DMS53 treated with DMSO at 0.1 percent for 48 hours (cell line): Measurements from ENCODE around the gene FBLN2.

Source experiments
- DNase-seq: peaks from one replicate; lab custom pipeline; 2025; ENCODE audit not compliant: unreplicated experiment; lab: John Stamatoyannopoulos, UW

Gene FBLN2

DNA sequence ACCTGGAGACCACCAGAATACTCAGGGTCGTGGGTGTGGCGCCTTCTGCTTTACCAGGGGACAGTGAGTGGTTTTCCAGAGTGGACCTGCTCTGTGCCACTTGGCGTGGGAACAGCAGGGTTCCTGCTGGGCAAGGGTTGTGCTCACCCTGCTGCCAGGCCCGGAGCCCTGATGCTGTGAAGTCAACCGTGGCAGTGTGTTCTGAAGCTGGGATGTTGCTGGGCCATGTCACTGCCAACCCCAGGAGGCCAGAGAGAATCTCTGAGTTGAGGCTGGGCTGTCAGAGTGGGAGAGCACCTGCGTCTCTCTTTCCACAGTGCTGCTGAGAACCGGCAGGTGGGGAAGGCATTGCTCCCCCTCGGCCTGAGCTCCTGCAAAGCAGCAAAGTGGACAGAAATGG is 48.7 kb downstream of the FBLN2 start:
- no peak for DNase-seq

- no peak for DNase-seq
Measured at GRCh38 chr3:13598201-13598600, 49.3 kb downstream of the FBLN2 start.

GRCh38 chr3:13598926-13599886 is 50.3 kb downstream of the FBLN2 start:
- no peak for DNase-seq

GRCh38 chr3:13599887-13600450 is 51.0 kb downstream of the FBLN2 start:
- DNase-seq: no peak

- no peak for DNase-seq
Measured at GRCh38 chr3:13600950-13601691, 52.2 kb downstream of the FBLN2 start.

DNA sequence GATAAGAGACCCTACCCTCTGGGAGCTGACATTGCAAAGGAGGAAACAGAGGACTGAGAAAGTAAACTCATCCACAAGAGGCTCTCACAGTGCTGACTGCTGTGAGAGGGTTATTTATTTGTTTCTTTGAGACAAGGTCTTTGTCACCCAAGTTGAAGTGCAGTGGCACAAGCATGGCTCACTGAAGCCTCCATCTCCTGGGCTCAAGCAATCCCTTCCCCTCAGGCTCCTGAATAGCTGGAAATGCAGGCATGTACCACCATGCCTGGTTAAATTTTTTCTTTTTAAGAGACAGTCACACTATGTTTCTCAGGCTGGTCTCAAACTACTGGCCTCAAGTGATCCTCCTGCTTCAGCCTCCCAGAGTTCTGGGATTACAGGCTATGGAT is 52.8 kb downstream of the FBLN2 start:
- DNase-seq: no peak

DNA sequence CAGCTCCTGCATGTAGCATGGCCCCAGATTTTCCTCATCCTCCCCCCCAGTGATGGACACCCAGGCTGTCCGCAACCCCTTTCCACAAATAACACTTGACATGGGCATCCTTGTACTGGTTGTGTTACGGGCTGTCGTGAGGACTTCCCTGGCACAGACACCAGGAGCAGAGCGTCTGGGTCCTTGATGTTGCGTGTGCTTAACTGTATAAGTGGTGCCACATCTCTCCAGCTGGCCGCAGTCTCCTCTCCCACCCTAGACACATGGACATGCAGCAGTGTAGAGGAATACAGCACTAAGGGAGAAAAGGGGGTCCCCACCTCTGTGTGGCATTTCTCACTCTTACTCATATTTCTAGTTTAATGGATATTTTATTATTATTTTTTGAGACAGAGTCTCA is 56.6 kb downstream of the FBLN2 start:
- no peak for DNase-seq

DNA sequence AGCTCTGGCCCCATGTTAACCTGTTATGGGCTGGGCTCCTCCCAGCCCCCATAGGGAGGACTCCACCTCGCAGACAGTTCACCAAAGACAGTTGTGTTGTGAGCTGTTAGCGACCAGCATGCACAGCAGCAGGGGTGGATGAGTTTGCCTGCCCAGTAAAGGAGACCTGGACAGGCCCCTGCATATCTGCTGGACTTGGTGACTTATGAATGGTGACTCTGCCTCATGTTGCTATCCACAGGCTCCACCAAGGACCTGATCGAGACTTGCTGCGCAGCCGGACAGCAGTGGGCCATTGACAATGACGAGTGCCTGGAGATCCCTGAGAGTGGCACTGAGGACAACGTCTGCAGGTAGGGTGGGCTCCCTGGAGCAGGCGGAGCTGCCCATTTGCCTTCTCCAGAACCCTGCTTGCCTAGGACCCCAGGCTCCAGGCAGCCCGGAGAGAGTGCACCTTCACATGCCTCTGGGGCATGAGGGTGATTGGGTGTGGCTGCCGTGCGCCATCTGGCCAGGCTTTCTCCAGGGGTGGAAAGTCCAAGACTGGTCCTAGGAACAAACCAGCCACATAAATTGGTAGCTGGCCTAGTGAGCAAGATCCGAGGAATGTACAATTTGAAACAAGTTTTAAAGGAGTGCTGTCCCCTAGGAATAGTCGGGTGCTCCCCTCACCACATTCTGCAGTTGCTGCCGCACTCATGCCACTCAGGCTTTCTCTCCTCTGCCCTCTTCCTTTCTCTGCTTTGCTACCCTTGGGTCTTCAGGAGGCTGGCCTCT is 59.1 kb downstream of the FBLN2 start:
- no peak for DNase-seq

DNA sequence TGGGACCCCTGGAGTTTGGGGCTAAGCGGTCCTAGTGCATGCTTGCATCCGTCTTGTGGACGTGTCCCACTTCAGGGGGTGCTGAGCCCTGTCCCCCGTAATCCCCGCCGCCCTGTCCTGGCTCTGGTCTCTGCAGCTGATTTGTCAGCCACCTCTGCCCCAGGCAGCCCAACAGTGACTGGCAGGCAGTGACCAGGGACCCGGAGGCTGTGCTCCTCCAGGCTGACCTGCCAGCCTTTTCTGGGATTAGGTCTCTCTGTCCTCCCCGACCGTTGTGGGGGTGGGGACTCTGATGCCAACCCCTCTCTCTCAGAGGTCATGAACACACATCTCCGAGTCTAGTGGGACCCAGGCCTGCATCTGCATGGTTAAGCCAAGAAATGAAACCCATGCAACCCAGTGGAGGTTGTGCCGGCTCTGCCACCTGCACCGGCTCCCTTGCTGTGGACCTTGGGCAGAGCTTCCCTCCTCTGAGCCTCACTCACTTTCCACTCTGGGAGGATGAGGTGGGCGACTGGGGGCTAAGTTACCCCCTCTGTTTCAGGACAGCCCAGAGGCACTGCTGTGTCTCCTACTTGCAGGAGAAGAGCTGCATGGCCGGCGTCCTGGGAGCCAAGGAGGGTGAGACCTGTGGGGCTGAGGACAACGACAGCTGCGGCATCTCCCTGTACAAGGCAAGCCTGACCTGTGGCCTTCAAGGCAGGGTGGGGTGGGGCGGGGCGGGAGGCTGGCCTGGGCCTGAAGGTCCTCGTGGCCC is 60.2 kb downstream of the FBLN2 start:
- DNase-seq: no peak

GRCh38 chr3:13610006-13610570 is 61.2 kb downstream of the FBLN2 start:
- DNase-seq: no peak

DNA sequence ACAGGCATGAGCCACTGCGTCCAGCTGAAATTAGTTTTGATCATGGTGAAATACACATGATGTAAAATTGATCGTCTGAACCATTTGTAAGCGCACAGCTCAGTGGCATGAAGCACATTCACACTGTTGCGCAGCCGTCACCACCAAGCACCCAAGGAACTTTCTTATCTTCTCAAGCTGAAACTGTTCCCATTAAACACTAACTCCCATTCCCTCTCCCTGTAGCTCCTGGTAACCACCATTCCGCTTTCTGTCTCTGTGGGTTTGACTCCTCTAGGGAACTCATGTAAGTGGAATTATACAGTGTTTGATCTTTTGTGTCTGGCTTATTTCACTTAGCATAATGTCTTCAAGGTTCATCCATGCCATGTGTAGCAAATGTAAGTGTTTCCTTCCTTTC is 62.3 kb downstream of the FBLN2 start:
- no peak for DNase-seq

GRCh38 chr3:13612829-13613228 is 63.9 kb downstream of the FBLN2 start:
- DNase-seq: no peak

DNA sequence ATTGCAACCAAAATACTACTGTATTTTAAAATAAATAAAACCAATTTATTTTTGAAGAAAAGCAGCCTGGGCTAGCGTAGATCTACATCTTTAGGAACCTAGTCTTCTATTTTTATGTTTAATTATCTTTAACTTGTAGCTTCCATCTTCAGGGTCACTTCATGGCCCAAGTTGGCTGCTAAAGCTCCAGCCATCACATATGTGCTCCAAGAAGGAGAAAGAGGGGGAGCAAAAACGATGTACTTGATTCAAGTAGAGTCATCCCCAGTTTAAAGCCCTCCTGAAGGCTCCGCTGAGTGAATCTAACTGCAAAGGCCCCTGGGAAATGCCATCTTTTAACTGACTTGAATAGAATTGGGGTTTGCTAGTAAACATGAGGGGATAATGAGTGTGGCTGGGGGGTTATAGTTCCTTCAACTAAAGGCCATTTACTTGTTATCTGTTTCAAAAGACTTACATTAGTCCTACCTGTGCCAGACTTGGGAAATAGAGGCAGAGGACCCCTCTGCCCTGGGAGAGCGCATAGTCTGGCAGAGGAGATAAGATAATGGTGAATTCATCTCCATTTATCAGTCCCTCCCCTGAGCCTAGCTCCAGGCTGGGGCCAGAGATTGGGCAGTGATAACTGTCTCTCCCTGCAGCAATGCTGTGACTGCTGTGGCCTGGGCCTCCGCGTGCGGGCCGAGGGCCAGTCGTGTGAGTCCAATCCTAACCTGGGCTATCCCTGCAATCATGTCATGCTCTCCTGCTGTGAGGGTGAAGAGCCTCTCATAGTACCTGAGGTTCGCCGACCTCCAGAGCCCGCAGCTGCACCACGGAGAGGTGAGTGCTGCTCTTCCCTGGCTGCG is 64.6 kb downstream of the FBLN2 start:
- DNase-seq: no peak

- no peak for DNase-seq
Measured at GRCh38 chr3:13614607-13615006, 65.7 kb downstream of the FBLN2 start.

GRCh38 chr3:13615019-13615528 is 66.1 kb downstream of the FBLN2 start:
- no peak for DNase-seq

DNA sequence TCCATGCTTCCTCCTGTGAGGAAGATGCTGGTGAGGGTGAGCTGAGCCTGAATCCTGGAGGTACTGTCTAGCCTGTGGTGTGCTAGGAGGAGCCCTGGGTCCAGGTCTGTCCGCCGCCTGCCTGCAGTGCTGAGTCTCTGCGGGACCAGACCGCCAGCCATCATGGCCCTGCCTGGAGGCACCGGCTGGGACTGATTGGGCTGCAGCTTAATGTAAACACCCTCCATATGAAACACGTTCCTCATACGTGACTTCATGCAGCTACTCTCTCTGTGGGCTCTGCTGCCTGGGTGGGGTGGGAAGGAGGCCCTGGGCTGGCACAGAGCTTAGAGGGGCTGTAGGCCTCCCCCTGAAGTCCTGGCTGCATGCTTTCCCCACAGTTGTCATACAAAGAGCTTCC is 67.4 kb downstream of the FBLN2 start:
- DNase-seq: no peak

DNA sequence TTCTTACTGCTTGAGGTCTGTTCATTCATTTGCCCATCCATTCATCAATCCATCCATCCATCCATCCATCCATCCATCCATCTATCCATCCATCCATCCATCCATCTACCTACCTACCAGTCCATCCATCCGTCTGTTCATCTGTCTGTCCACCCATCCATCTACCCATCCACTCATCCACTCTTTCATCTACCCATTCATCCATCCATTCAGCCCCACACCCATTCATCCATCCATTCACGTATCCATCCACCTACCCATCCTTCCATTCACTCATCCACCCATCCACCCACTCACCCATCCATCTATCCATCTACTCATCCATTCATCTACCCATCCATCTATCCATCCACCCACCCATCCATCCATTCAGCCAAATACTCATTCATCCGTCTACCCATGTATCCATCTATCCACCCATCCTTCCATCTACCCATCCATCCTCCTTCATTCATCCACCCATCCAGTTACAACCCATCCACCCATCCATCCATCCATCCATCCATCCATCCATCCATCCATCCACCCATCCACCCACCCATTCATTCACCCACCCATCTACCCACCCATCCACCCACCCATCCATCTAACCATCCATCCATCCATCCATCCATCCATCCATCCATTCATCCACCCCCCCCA is 68.3 kb downstream of the FBLN2 start:
- DNase-seq: no peak

DNA sequence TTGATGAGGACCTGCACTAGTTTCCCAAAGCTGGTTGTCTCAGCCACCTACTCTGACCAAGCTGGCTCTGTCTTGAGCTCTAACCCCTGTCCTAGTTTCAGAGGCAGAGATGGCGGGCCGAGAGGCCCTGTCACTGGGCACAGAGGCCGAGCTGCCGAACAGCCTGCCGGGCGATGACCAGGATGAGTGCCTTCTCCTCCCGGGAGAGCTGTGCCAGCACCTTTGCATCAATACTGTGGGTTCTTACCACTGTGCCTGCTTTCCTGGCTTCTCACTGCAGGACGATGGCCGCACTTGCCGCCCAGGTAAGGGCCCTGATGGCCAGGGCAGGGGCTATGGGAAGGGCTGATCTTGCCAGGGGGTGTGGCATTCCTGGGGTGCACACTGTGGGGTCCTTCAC is 69.1 kb downstream of the FBLN2 start:
- DNase-seq: no peak
